HL-60 (cell line): ENCODE results near the gene APLNR.

Experiments used
- DNase-seq, 2 experiments: peaks; one replicate each; pipeline ENCODE4 v3.0.0-alpha.2; 2010 to 2020; ENCODE audit warnings: low read depth in 1 of 2, low spot score in 1 of 2
- H3K27ac ChIP-seq: fragments of 250-450 bp; sonication (Bioruptor Pico); replicated peaks from 2 replicates; pipeline ENCODE4 v1.5.1; 2020; ENCODE audit warnings: mild to moderate bottlenecking, moderate library complexity
- H3K27me3 ChIP-seq: fragments of 250-450 bp; sonication (Bioruptor Pico); 2 replicates; pipeline ENCODE4 v1.5.1; 2021; ENCODE audit warnings: mild to moderate bottlenecking, moderate library complexity; ENCODE audit not compliant: insufficient read depth, poor library complexity, severe bottlenecking
- H3K4me3 ChIP-seq: replicated peaks from 2 replicates; pipeline ENCODE4 v1.5.1; 2011; ENCODE audit warnings: mild to moderate bottlenecking, control low read depth, low read length; ENCODE audit not compliant: insufficient read depth
- CTCF ChIP-seq: IDR thresholded peaks from one replicate; pipeline ENCODE4 v1.5.1; 2011; ENCODE audit warnings: low read length, control low read depth, inconsistent platforms; ENCODE audit not compliant: insufficient read depth
- GABPA ChIP-seq: IDR thresholded peaks from 2 replicates; pipeline ENCODE4 v1.6.1; 2012; ENCODE audit warnings: low read depth
- POLR2AphosphoS5 ChIP-seq: IDR thresholded peaks from 2 replicates; pipeline ENCODE4 v1.6.1; 2012; ENCODE audit warnings: low read depth
- REST ChIP-seq: IDR thresholded peaks from 2 replicates; pipeline ENCODE4 v1.6.1; 2012; ENCODE audit warnings: low read depth; ENCODE audit not compliant: insufficient replicate concordance
- SPI1 ChIP-seq: IDR thresholded peaks from 2 replicates; pipeline ENCODE4 v1.6.1; 2012; ENCODE audit warnings: low read depth, mild to moderate bottlenecking, borderline replicate concordance

Gene APLNR

GRCh38 chr11:57235761-57236703, 1.0 kb downstream of the APLNR start:
- TF ChIP-seq POLR2AphosphoS5: no peak
- no peak for TF ChIP-seq REST
- DNase-seq: no peak
- H3K4me3 ChIP-seq: no peak overlapping the region
- no peak overlapping the region for H3K27ac ChIP-seq
- H3K27me3 ChIP-seq: peaks cover 34% of the 10 kb centered on the region

- Histone ChIP-seq H3K27ac (no peak overlapping the region), H3K4me3 (no peak overlapping the region), H3K27me3 (peaks cover 35% of the 10 kb centered on the region)
- DNase-seq: no peak
- TF ChIP-seq POLR2AphosphoS5 (no peak), REST (no peak), GABPA (no peak), CTCF (no peak), SPI1 (no peak)
Observed at GRCh38 chr11:57233702-57234101, 3.3 kb downstream of the APLNR start.

DNA sequence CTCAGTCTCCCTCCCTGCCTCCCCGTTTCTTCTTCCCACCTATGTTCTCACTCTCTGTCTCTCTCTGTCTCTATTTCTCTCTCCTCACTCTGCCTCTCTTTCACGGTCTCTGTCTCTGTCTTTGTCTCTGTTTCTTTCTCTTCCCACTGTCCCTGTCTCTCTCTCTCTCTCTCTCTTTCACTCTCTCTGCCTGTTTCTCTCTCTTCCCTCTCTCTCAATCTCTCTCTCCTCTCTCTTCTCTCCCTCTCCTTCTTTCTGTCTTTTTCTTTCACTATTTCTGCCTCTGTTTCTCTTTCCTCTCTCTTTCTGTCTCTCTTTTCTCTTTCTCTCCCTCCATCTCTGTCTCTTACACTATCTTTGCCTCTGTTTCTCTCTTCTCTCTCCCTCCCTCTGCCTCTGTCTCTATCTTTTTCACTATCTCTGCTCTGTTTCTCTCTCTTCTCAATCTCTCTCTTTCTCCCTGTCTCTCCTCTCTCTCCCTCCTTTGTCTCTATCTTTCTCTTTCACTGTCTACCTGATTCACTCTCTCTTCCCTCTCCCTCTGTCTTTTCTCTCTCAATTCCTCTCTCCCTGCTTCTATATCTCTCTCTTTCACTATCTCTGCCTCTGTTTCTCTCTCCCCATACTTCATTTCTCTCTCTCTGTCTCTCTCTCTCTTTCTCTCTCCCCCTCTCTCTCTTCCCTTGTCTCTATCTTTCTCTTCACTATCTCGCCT, 5.4 kb downstream of the APLNR start:
- TF ChIP-seq GABPA (no peak), CTCF (no peak), SPI1 (no peak), POLR2AphosphoS5 (no peak), REST (no peak)
- Histone ChIP-seq H3K27me3 (peaks cover 33% of the 10 kb centered on the region), H3K27ac (no peak overlapping the region), H3K4me3 (no peak overlapping the region)
- DNase-seq: no peak
